DOHH2 (cell line): ENCODE results near the gene OR4E1.

ENCODE experiments used
- EZH2phosphoT487 ChIP-seq: fragments of 200-600 bp; sonication (generic); IDR thresholded peaks from 2 replicates; pipeline ENCODE4 v1.6.1; 2017; ENCODE audit warnings: borderline replicate concordance, mild to moderate bottlenecking, antibody characterized with exemption, low read length, moderate library complexity, mixed read lengths
- TF ChIP-seq, protein P1 (sequence below): fragments of 200-600 bp; sonication (generic); IDR thresholded peaks from one replicate; pipeline ENCODE4 v1.5.1; 2014; ENCODE audit warnings: antibody characterized with exemption, mild to moderate bottlenecking, low read depth, low read length; ENCODE audit not compliant: poor library complexity, severe bottlenecking

DNA sequence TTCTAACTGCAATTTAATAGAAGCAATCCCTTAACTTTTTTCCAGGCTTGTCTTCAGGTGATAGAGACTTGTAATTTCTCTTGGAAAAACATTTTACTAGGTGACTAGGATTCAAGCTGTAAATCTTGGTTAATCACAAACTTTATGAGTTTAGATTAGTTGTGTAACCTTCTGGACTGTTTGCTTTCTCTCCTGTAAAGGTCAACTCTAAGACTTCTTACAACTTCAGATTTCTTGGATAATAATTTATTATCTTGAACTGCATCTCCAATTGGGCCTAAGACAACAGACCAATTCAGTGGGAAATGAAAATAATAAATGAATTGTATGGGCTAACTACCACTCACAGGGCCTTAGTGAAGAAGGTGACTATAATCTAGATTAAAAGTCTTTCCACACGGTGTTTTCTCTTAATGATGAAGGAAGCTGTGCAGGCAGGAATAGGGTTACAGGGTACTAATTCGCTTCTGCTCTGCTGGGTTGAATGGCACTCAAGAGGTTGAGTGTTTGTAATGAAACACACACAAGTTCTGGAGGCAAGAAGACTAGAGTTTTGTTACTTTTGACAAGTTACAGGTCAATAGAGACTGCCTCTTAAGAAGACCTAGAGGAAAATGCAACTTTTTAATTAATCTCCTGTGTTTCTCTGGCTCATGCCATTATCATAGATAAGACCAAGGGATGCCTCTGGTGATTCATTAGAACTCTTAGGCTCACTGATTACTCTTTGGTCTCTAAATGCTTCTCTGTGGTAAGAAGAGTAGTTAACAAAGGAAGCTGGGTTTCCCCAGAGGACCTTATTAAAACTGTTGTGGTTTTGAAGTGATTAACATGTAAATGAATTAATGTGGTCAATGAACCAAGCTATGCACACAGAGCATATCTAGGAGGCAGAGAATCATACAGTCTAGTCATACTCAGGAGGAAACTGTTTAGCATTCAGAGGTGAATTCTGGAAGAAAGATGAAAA is 30.0 kb upstream of the OR4E1 start:
- TF ChIP-seq, protein P1, sequence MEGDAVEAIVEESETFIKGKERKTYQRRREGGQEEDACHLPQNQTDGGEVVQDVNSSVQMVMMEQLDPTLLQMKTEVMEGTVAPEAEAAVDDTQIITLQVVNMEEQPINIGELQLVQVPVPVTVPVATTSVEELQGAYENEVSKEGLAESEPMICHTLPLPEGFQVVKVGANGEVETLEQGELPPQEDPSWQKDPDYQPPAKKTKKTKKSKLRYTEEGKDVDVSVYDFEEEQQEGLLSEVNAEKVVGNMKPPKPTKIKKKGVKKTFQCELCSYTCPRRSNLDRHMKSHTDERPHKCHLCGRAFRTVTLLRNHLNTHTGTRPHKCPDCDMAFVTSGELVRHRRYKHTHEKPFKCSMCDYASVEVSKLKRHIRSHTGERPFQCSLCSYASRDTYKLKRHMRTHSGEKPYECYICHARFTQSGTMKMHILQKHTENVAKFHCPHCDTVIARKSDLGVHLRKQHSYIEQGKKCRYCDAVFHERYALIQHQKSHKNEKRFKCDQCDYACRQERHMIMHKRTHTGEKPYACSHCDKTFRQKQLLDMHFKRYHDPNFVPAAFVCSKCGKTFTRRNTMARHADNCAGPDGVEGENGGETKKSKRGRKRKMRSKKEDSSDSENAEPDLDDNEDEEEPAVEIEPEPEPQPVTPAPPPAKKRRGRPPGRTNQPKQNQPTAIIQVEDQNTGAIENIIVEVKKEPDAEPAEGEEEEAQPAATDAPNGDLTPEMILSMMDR, result no peak
- peak; percentile 62; the same call in 1 of the 2 replicates for TF ChIP-seq EZH2phosphoT487
